Measurements from ENCODE around the gene TIAM2.

The TIAM2 gene

DNA sequence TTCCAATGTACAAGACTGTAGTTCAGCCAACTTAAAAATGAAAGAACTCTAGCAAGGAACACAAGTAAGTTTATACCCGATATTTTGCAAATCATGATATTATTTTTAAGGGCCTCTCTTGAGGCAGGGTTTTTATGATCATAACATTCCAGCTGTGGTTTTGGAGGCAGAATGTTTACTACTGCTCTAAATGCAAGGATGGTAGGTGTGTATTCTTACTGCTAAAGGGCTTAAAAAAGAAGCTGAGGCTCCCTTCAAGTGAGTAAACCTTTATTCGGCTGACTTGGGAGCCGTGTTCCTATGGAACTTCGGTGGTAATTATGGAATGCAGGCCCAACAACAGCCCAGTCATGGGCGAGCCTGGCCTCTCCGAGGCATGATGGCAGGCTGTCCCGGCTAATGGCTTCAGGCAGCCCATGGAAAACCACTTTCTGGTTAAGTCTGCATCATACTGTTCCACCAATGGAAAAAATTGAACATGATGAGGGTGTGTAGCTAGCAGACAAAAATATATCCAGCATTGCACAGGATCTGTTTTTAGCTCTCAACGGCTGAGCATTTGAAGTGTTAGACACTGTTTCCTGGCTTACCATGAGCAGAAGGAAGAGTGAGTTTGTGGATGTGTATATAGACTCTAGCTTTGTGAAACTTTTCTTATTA lies 111.5 kb downstream of the TIAM2 start:
- Histone ChIP-seq H3K4me1 (ENCODE audit: low read depth, poor library complexity, severe bottlenecking) (no peaks in the 10 kb centered on the region), H4K20me1 (ENCODE audit: insufficient read depth) (no peaks in the 10 kb centered on the region), H3K4me3 (IDR thresholded peaks at IDR 0.05; ENCODE audit: insufficient read depth, low read depth, low read length) (no peak overlapping the region), H3K27ac (no peak overlapping the region), H3K36me3 (ENCODE audit: insufficient read depth) (no peaks in the 10 kb centered on the region), H3K79me2 (ENCODE audit: insufficient read depth, low read depth) (no peaks in the 10 kb centered on the region), H2AFZ (ENCODE audit: low read depth) (no peak overlapping the region), H3K9ac (no peak overlapping the region), H3K4me2 (no peak overlapping the region), H3K27me3 (ENCODE audit: insufficient read depth, low read depth) (no peaks in the 10 kb centered on the region)
- TF ChIP-seq, protein P1, sequence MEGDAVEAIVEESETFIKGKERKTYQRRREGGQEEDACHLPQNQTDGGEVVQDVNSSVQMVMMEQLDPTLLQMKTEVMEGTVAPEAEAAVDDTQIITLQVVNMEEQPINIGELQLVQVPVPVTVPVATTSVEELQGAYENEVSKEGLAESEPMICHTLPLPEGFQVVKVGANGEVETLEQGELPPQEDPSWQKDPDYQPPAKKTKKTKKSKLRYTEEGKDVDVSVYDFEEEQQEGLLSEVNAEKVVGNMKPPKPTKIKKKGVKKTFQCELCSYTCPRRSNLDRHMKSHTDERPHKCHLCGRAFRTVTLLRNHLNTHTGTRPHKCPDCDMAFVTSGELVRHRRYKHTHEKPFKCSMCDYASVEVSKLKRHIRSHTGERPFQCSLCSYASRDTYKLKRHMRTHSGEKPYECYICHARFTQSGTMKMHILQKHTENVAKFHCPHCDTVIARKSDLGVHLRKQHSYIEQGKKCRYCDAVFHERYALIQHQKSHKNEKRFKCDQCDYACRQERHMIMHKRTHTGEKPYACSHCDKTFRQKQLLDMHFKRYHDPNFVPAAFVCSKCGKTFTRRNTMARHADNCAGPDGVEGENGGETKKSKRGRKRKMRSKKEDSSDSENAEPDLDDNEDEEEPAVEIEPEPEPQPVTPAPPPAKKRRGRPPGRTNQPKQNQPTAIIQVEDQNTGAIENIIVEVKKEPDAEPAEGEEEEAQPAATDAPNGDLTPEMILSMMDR (conservative IDR thresholded peaks at IDR 0.05; ENCODE audit: low read depth, low read length): no peak

DNA sequence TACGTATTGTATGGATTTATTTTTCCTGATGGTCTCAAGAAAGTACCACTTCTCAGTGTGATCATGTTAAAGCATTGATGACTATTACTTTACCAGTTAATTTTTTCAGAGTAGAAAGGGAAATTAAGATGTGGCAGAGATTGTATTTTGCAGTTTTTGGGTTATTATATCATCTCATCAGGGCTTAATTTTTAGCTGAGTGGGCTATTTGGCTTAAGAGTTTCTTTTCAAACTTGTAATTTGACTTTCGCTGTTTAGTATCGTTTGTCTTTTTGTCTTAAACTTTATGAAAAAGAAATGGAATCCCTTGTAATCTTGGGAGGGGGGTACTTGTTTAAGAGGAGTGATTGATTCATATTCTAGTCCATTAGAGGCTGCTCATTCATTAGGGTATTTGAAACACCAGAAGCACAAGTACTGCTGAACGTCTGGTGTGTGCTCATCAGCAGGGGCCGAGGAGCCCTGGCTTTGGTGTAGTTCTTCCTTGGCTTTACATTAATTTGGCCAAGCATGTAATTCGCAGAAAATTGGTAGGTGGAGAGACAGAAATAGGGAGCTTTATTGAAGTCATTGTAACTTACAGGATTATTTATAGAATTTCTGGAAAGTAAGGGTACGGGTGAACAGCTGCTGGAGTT lies 112.4 kb downstream of the TIAM2 start:
- H4K20me1 ChIP-seq (ENCODE audit: insufficient read depth): no peaks in the 10 kb centered on the region
- no peak overlapping the region for H3K9ac ChIP-seq
- no peak overlapping the region for H3K27ac ChIP-seq
- H3K4me2 ChIP-seq: no peak overlapping the region
- no peaks in the 10 kb centered on the region for H3K79me2 ChIP-seq (ENCODE audit: insufficient read depth, low read depth)
- no peaks in the 10 kb centered on the region for H3K36me3 ChIP-seq (ENCODE audit: insufficient read depth)
- H3K4me3 ChIP-seq (IDR thresholded peaks at IDR 0.05; ENCODE audit: insufficient read depth, low read depth, low read length): no peak overlapping the region
- H3K4me1 ChIP-seq (ENCODE audit: low read depth, poor library complexity, severe bottlenecking): no peaks in the 10 kb centered on the region
- H3K27me3 ChIP-seq (ENCODE audit: insufficient read depth, low read depth): no peaks in the 10 kb centered on the region
- TF ChIP-seq, protein P1 (conservative IDR thresholded peaks at IDR 0.05; ENCODE audit: low read depth, low read length): no peak
- no peak overlapping the region for H2AFZ ChIP-seq (ENCODE audit: low read depth)

DNA sequence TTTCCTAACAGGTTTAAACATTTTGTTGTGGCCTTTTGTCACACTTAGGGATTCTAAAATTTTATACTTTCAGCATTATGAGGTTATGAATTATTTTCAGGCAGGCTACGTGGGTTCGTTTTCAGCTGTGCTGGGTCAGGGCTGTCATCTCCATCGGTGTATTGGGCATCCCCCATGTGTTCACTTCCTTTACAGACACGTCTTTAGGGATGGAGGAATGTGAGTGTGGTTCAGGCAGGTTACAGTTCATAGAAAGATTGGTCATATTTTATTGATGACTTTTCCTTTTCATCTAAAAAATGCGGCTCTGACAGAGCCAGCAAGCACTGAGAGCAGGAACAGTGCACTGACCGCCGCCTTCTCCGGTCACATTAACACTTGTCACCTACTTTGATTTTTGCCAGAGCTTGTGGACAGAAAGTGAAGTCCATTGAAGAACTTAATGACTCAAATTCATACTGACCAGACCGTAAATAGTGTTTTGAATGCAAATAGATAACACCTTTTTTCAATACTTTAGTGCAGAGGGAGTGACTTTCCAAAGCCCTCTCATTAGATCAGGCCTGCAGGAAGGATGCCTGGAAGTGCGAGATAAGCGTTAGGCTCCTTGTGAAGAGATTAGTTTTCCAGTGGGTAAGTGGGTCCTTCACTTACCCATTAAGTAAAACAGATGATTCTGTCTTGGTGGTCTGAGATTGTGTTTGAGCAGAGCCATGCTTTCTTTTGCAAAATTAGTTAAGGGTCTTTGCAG lies 113.1 kb downstream of the TIAM2 start:
- H3K36me3 ChIP-seq (ENCODE audit: insufficient read depth): no peaks in the 10 kb centered on the region
- H3K27me3 ChIP-seq (ENCODE audit: insufficient read depth, low read depth): no peaks in the 10 kb centered on the region
- H4K20me1 ChIP-seq (ENCODE audit: insufficient read depth): no peaks in the 10 kb centered on the region
- no peaks in the 10 kb centered on the region for H3K79me2 ChIP-seq (ENCODE audit: insufficient read depth, low read depth)
- no peak overlapping the region for H3K4me2 ChIP-seq
- no peak overlapping the region for H2AFZ ChIP-seq (ENCODE audit: low read depth)
- no peak overlapping the region for H3K4me3 ChIP-seq (IDR thresholded peaks at IDR 0.05; ENCODE audit: insufficient read depth, low read depth, low read length)
- TF ChIP-seq, protein P1 (conservative IDR thresholded peaks at IDR 0.05; ENCODE audit: low read depth, low read length): no peak
- H3K4me1 ChIP-seq (ENCODE audit: low read depth, poor library complexity, severe bottlenecking): no peaks in the 10 kb centered on the region
- no peak overlapping the region for H3K9ac ChIP-seq
- H3K27ac ChIP-seq: no peak overlapping the region

DNA sequence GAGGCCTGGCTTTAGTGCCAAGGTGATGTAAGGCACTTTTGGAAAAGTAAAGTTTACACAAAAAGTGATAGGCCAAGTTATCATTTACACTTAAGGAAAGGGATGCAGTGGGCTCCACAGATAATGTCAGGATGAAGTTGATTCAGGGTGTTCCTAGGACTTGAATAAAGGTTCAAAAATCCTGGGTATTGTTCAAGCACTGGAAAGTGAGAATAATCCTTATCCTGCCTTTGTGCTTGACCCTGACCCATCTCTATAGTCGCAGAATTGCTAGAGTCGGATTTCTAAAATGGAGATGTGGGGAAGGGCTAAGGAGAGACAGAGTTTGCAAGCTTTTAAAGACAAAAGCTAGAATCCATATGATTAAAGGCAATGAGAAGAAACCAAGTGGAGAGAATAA lies 115.6 kb downstream of the TIAM2 start:
- Histone ChIP-seq H3K27ac (no peak overlapping the region), H3K4me2 (no peak overlapping the region), H3K9ac (no peak overlapping the region)

More for the DNA sequence above, 115.6 kb downstream of the TIAM2 start:
- Histone ChIP-seq H3K36me3 (ENCODE audit: insufficient read depth) (no peaks in the 10 kb centered on the region), H3K79me2 (ENCODE audit: insufficient read depth, low read depth) (no peaks in the 10 kb centered on the region), H3K27me3 (ENCODE audit: insufficient read depth, low read depth) (no peaks in the 10 kb centered on the region), H4K20me1 (ENCODE audit: insufficient read depth) (no peaks in the 10 kb centered on the region), H3K4me1 (ENCODE audit: low read depth, poor library complexity, severe bottlenecking) (no peaks in the 10 kb centered on the region), H2AFZ (ENCODE audit: low read depth) (no peak overlapping the region), H3K4me3 (IDR thresholded peaks at IDR 0.05; ENCODE audit: insufficient read depth, low read depth, low read length) (no peak overlapping the region)
- TF ChIP-seq, protein P1 (conservative IDR thresholded peaks at IDR 0.05; ENCODE audit: low read depth, low read length): no peak
